B cell (primary cell): Measurements from ENCODE around the gene NTM. TPM values are rescaled to one million over a fixed set of nuclear protein-coding genes. Genes with fewer than 3 reads are reported as not detected.

Source experiments
- ATAC-seq: fragments of 200-7000 bp; cut with Tn5 transposase; one replicate; pipeline ENCODE4 v1.10.0; 2021; ENCODE audit warnings: low read depth, mild to moderate bottlenecking, moderate number of reproducible peaks, moderate library complexity
- CTCF ChIA-PET: fragments of 350-600 bp; sonication (Branson Sonifier 250); formaldehyde crosslinking; loops from one replicate; lab custom pipeline; 2021; ENCODE audit warnings: antibody characterized with exemption, inconsistent platforms; lab: Charles Lee
- POLR2A ChIA-PET: fragments of 350-600 bp; sonication (Branson Sonifier 250); formaldehyde crosslinking; loops from one replicate; lab custom pipeline; 2021; ENCODE audit warnings: antibody characterized with exemption; lab: Charles Lee
- DNase-seq: peaks from one replicate; pipeline ENCODE4 v3.0.0; 2013
- H2AFZ ChIP-seq: 2 replicates; pipeline ENCODE4 v1.6.1; 2012; ENCODE audit warnings: mild to moderate bottlenecking, low read depth, low read length; ENCODE audit not compliant: insufficient read depth, poor library complexity, severe bottlenecking
- H3K27ac ChIP-seq, 2 donors: 1 replicate in 1 of 2; 2 replicates in 1 of 2; pipeline ENCODE4 v1.5.1; 2012 to 2013; ENCODE audit warnings: low read length in 2 of 2, mild to moderate bottlenecking in 2 of 2, moderate library complexity in 1 of 2
- H3K27me3 ChIP-seq, 4 experiments: fragments of 200-600 bp in 1 of 4; sonication (generic) in 1 of 4; replicated peaks in 1 of 4; 1 replicate in 2 of 4; 2 replicates in 2 of 4; pipeline versions ENCODE4 v1.6.1 to v1.7.0; 2013 to 2016; ENCODE audit warnings: low read length in 3 of 4, mild to moderate bottlenecking in 2 of 4, mixed read lengths in 1 of 4, moderate library complexity in 1 of 4; ENCODE audit not compliant: insufficient read depth in 4 of 4, control insufficient read depth in 3 of 4; ENCODE audit errors: control extremely low read depth in 1 of 4
- H3K36me3 ChIP-seq, 2 experiments: replicated peaks in 1 of 2; 1 replicate in 1 of 2; 2 replicates in 1 of 2; pipeline versions ENCODE4 v1.6.1 to v1.7.1; 2013; ENCODE audit warnings: low read length in 1 of 2; ENCODE audit not compliant: insufficient read depth in 2 of 2, control insufficient read depth in 1 of 2; ENCODE audit errors: control extremely low read depth in 1 of 2, extremely low read depth in 1 of 2
- H3K4me1 ChIP-seq, 2 donors: fragments of 200-600 bp in 1 of 2; sonication (generic) in 1 of 2; 1 replicate in 1 of 2; 2 replicates in 1 of 2; pipeline versions ENCODE4 v1.5.1 to v1.6.1; 2013 to 2017; ENCODE audit warnings: low read length in 2 of 2; ENCODE audit not compliant: control insufficient read depth in 2 of 2, insufficient read depth in 2 of 2
- H3K4me2 ChIP-seq: replicated peaks from 2 replicates; pipeline ENCODE3; 2012; ENCODE audit warnings: mild to moderate bottlenecking, low read depth, low read length; ENCODE audit not compliant: poor library complexity, severe bottlenecking
- H3K4me3 ChIP-seq, 5 experiments: fragments of 200-600 bp in 1 of 5; sonication (generic) in 1 of 5; 1 replicate in 3 of 5; 2 replicates in 2 of 5; pipeline versions ENCODE4 v1.5.1 to v1.7.0; 2011 to 2016; ENCODE audit warnings: low read length in 4 of 5, mild to moderate bottlenecking in 4 of 5, low read depth in 2 of 5, control low read depth in 1 of 5, moderate library complexity in 1 of 5; ENCODE audit not compliant: insufficient read depth in 1 of 5; ENCODE audit errors: control extremely low read depth in 1 of 5, extremely low read depth in 1 of 5
- H3K79me2 ChIP-seq: fragments of 200-600 bp; sonication (generic); one replicate; pipeline ENCODE4 v1.6.0; 2016; ENCODE audit warnings: low read length; ENCODE audit not compliant: control insufficient read depth, insufficient read depth
- H3K9ac ChIP-seq: fragments of 200-600 bp; sonication (generic); 2 replicates; pipeline ENCODE4 v1.6.1; 2017; ENCODE audit warnings: mild to moderate bottlenecking, low read length, moderate library complexity
- H3K9me3 ChIP-seq, 3 donors: one replicate each; pipeline versions ENCODE4 v1.6.1 to v1.7.1; 2013; ENCODE audit warnings: low read length in 2 of 3; ENCODE audit not compliant: control insufficient read depth in 2 of 3, insufficient read depth in 1 of 3; ENCODE audit errors: control extremely low read depth in 1 of 3
- H4K20me1 ChIP-seq: 2 replicates; pipeline ENCODE4 v1.6.0; 2012; ENCODE audit warnings: mild to moderate bottlenecking, low read length; ENCODE audit not compliant: insufficient read depth, control insufficient read depth, poor library complexity, severe bottlenecking
- H3K27ac Mint-ChIP-seq: one replicate; pipeline ENCODE4 v1.8.0; 2021; ENCODE audit warnings: mixed read lengths
- H3K27me3 Mint-ChIP-seq: one replicate; pipeline ENCODE4 v1.8.0; 2021; ENCODE audit warnings: mixed read lengths
- H3K4me1 Mint-ChIP-seq: one replicate; pipeline ENCODE4 v1.8.0; 2021; ENCODE audit warnings: mixed read lengths
- H3K4me3 Mint-ChIP-seq: one replicate; pipeline ENCODE4 v1.8.0; 2021; ENCODE audit warnings: mixed read lengths
- H3K9me3 Mint-ChIP-seq: one replicate; pipeline ENCODE4 v1.8.0; 2022; ENCODE audit warnings: mixed read lengths; ENCODE audit not compliant: insufficient read depth
- CTCF ChIP-seq: fragments of 200-600 bp; IDR thresholded peaks from one replicate; pipeline ENCODE4 v1.8.0; 2022; ENCODE audit warnings: antibody characterized with exemption, mild to moderate bottlenecking
- EZH2 ChIP-seq: IDR thresholded peaks from 2 replicates; pipeline ENCODE4 v1.6.1; 2012; ENCODE audit warnings: borderline replicate concordance, low read depth, mild to moderate bottlenecking, moderate library complexity, low read length; ENCODE audit not compliant: insufficient read depth, poor library complexity, severe bottlenecking
- WGBS: methylation state at CpG from one replicate; pipeline ENCODE4 v1.1.5; 2013; ENCODE audit warnings: missing lambda C conversion rate; ENCODE audit not compliant: insufficient coverage; 5-methylcytosine and 5-hydroxymethylcytosine counted together
- intact Hi-C: fragments of 100-400 bp; cut with micrococcal nuclease; formaldehyde crosslinking; loops from one replicate; pipeline ENCODE4 v1.10.0; 2022
- polyA plus RNA-seq: library from polyadenylated mRNA; depleted of rRNA; stranded (reverse); fragments of >200 nt; gene quantifications from 2 replicates; pipeline ENCODE4 v1.2.3, GENCODE V29; 2012
- total RNA-seq, 2 donors: library from RNA; stranded (reverse); fragments of 120-200 nt in 1 of 2; gene quantifications; 1 replicate in 1 of 2; 2 replicates in 1 of 2; pipeline versions ENCODE4 v1.2.3 to v1.2.4, GENCODE V29; 2013 to 2022

The NTM gene
- total and polyA plus RNA-seq, 2 donors (not counting 1 experiment from before 2014, with no cell fraction given), result not detected

GRCh38 chr11:131522851-131523250 lies 152.4 kb downstream of the NTM start:
- no peaks in the 10 kb centered on the region for H3K27me3 ChIP-seq
- H4K20me1 ChIP-seq, result no peaks in the 10 kb centered on the region
- Mint-ChIP-seq H3K27me3 (peaks cover 3% of the 10 kb centered on the region), H3K9me3 (no peaks in the 10 kb centered on the region), H3K4me3 (no peak overlapping the region), H3K4me1 (no peaks in the 10 kb centered on the region), H3K27ac (no peak overlapping the region)
- H3K9ac ChIP-seq, result no peak overlapping the region
- H3K4me3 ChIP-seq, result no peak overlapping the region
- no peak overlapping the region for H3K4me2 ChIP-seq
- intact Hi-C loops, result no loop called here
- ATAC-seq (no peak), DNase-seq (no peak)
- no peaks in the 10 kb centered on the region for H3K4me1 ChIP-seq
- H2AFZ ChIP-seq, result no peak overlapping the region
- H3K9me3 ChIP-seq, result peaks cover 0 to 6% (median 0%) of the 10 kb centered on the region in 3 donors
- no peak overlapping the region for H3K27ac ChIP-seq
- CTCF ChIA-PET, result no interaction called here
- H3K79me2 ChIP-seq, result no peaks in the 10 kb centered on the region
- 90% methylated on average over 1 of the region's 2 CpGs for WGBS
- TF ChIP-seq EZH2 (no peak), CTCF (no peak)
- H3K36me3 ChIP-seq, result no peaks in the 10 kb centered on the region
- POLR2A ChIA-PET, result no interaction called here

- no peak for TF ChIP-seq EZH2
- TF ChIP-seq CTCF, result no peak
- CTCF ChIA-PET, result no interaction called here
- no peaks in the 10 kb centered on the region for H3K9me3 Mint-ChIP-seq
- Histone ChIP-seq H3K9ac (no peak overlapping the region), H4K20me1 (no peaks in the 10 kb centered on the region), H3K27ac (no peak overlapping the region), H3K27me3 (no peaks in the 10 kb centered on the region), H3K4me2 (no peak overlapping the region), H2AFZ (no peak overlapping the region), H3K36me3 (no peaks in the 10 kb centered on the region), H3K79me2 (no peaks in the 10 kb centered on the region), H3K4me3 (no peak overlapping the region), H3K4me1 (no peaks in the 10 kb centered on the region), H3K9me3 (no peaks in the 10 kb centered on the region)
- no peak overlapping the region for H3K4me3 Mint-ChIP-seq
- intact Hi-C loops, result no loop called here
- no peak for ATAC-seq
- no peaks in the 10 kb centered on the region for H3K4me1 Mint-ChIP-seq
- POLR2A ChIA-PET, result no interaction called here
- 89% methylated on average over 1 of the region's 2 CpGs for WGBS
- no peak overlapping the region for H3K27ac Mint-ChIP-seq
- DNase-seq, result no peak
- peaks cover 4% of the 10 kb centered on the region for H3K27me3 Mint-ChIP-seq
These were observed 160.0 kb downstream of the NTM start for GRCh38 chr11:131530407-131530806.
